ENCODE results near the gene TPPP2. TPM values are rescaled to one million over a fixed set of nuclear protein-coding genes. Genes with fewer than 3 reads are reported as not detected.

The TPPP2 gene
- total and polyA plus RNA-seq, 9 of the 15 experiments (the other 6 are each of a cell fraction or from before 2014, with no cell fraction given), result 0.18 TPM; not detected in 8

GRCh38 chr14:20996521-20996920 lies 33.5 kb upstream of the TPPP2 start:
- no peak overlapping the region for H3K4me2 ChIP-seq (ENCODE audit: insufficient read depth, low read length)
- no peaks in the 10 kb centered on the region for H4K20me1 ChIP-seq (replicated peaks; ENCODE audit: control insufficient read depth, insufficient read depth, low read length)
- intact Hi-C loops (cut with micrococcal nuclease) (no loop called here), in situ Hi-C loops (cut with MboI) (no loop called here)
- peaks cover 0 to 5% of the 10 kb centered on the region in 2 experiments; a peak in 2 of 5 replicates for H3K4me1 ChIP-seq (replicated peaks in 1 of 2; ENCODE audit: control insufficient read depth in 2 of 2, insufficient read depth in 2 of 2, low read length in 2 of 2)
- no peak overlapping the region for H3K4me3 ChIP-seq
- H3K36me3 ChIP-seq (ENCODE audit: control insufficient read depth, insufficient read depth, low read length), result peaks cover 51% of the 10 kb centered on the region
- no peaks in the 10 kb centered on the region for H3K9me1 ChIP-seq (ENCODE audit: control insufficient read depth, insufficient read depth, low read length)
- ChIA-PET CTCF (ENCODE audit: low intra/inter-chr PET ratio) (interaction anchor here (0.6 kb wide), 1 partner anchor 25 kb away, joined by 4 read pairs; no protein-coding TSS in a partner anchor), POLR2A (interaction anchor here (0.5 kb wide), 1 partner anchor 16 kb away, joined by 3 read pairs; no protein-coding TSS in a partner anchor)
- no peaks in the 10 kb centered on the region for H3K27me3 ChIP-seq (ENCODE audit: control insufficient read depth in 2 of 2, insufficient read depth in 2 of 2, low read length in 2 of 2)
- no peak overlapping the region for H3K27ac ChIP-seq (ENCODE audit: extremely low read depth, low read depth, low read length)
- BruUV-seq (replicated peaks), result no TSS peak
- peak overlapping the region in 1 of 2 experiments; percentile 52; a peak in 1 of 4 replicates for H3K9ac ChIP-seq (ENCODE audit: insufficient read depth in 1 of 2, low read depth in 2 of 2, low read length in 2 of 2)
- FAIRE-seq, result no peak
- WGBS (ENCODE audit: insufficient coverage, low coverage, missing lambda C conversion rate), result 91% methylated on average over 13 of the region's 14 CpGs
- H3K9me3 ChIP-seq (replicated peaks; ENCODE audit: control insufficient read depth, insufficient read depth, low read depth, low read length), result no peaks in the 10 kb centered on the region
- no peak for DNase-seq (ENCODE audit: extremely low read depth in 1 of 4, low spot score in 3 of 4)
- TF ChIP-seq FOXO4 (CRISPR knock-in tag; IDR thresholded peaks at IDR 0.05), result no peak
- no peak for TF ChIP-seq KAT2B (IDR thresholded peaks at IDR 0.05; ENCODE audit: low read depth, low read length)
- TF ChIP-seq DNMT1 (IDR thresholded peaks at IDR 0.05), result no peak
- ATAC-seq, result no peak
- no peak overlapping the region for H2AFZ ChIP-seq (ENCODE audit: low read depth, low read length)
- H3K79me2 ChIP-seq (ENCODE audit: control insufficient read depth, insufficient read depth, low read length), result peaks cover 6% of the 10 kb centered on the region

GRCh38 chr14:20997115-20997514 lies 32.9 kb upstream of the TPPP2 start:
- Histone ChIP-seq H3K9me3 (replicated peaks; ENCODE audit: control insufficient read depth, insufficient read depth, low read depth, low read length) (no peaks in the 10 kb centered on the region), H3K36me3 (ENCODE audit: control insufficient read depth, insufficient read depth, low read length) (peaks cover 45% of the 10 kb centered on the region), H3K27me3 (ENCODE audit: control insufficient read depth in 2 of 2, insufficient read depth in 2 of 2, low read length in 2 of 2) (no peaks in the 10 kb centered on the region), H2AFZ (ENCODE audit: low read depth, low read length) (no peak overlapping the region), H3K4me1 (replicated peaks in 1 of 2; ENCODE audit: control insufficient read depth in 2 of 2, insufficient read depth in 2 of 2, low read length in 2 of 2) (peaks cover 5% of the 10 kb centered on the region in 2 experiments; a peak in 3 of 5 replicates), H3K9ac (ENCODE audit: insufficient read depth in 1 of 2, low read depth in 2 of 2, low read length in 2 of 2) (no peak overlapping the region), H3K27ac (ENCODE audit: extremely low read depth, low read depth, low read length) (no peak overlapping the region), H3K4me2 (ENCODE audit: insufficient read depth, low read length) (no peak overlapping the region), H3K79me2 (ENCODE audit: control insufficient read depth, insufficient read depth, low read length) (peaks cover under 1% of the 10 kb centered on the region; the same call in 2 of the 3 replicates), H4K20me1 (replicated peaks; ENCODE audit: control insufficient read depth, insufficient read depth, low read length) (no peaks in the 10 kb centered on the region), H3K4me3 (no peak overlapping the region), H3K9me1 (ENCODE audit: control insufficient read depth, insufficient read depth, low read length) (no peaks in the 10 kb centered on the region)
- FAIRE-seq, result no peak
- 74% methylated on average over 3 of the region's 4 CpGs for WGBS (ENCODE audit: insufficient coverage, low coverage, missing lambda C conversion rate)
- ChIA-PET POLR2A (interaction anchor here (0.5 to 1.0 kb wide), 3 partner anchors 16 to 80 kb away, joined by 3 read pairs; no protein-coding TSS in a partner anchor), CTCF (ENCODE audit: low intra/inter-chr PET ratio) (no interaction called here)
- no TSS peak for BruUV-seq (replicated peaks)
- in situ Hi-C loops (cut with MboI), result no loop called here
- no peak for DNase-seq (ENCODE audit: extremely low read depth in 1 of 4, low spot score in 3 of 4)
- ATAC-seq, result no peak
- intact Hi-C loops (cut with micrococcal nuclease), result no loop called here
- TF ChIP-seq ATF7 (IDR thresholded peaks at IDR 0.05) (no peak), PTRF (tag; IDR thresholded peaks at IDR 0.05) (no peak), ZNF668 (CRISPR knock-in tag; IDR thresholded peaks at IDR 0.05) (no peak), SRSF3 (IDR thresholded peaks at IDR 0.05; ENCODE audit: insufficient read depth, low read length) (no peak), IFI16 (CRISPR knock-in tag; IDR thresholded peaks at IDR 0.05) (no peak), ZNF76 (CRISPR knock-in tag; IDR thresholded peaks at IDR 0.05; ENCODE audit: borderline replicate concordance) (no peak), SAFB2 (IDR thresholded peaks at IDR 0.05; ENCODE audit: borderline replicate concordance, low read depth, low read length, severe bottlenecking) (no peak), ZNF232 (CRISPR knock-in tag; IDR thresholded peaks at IDR 0.05) (no peak), ADNP (tag; IDR thresholded peaks at IDR 0.05) (no peak), ZNF224 (CRISPR knock-in tag; IDR thresholded peaks at IDR 0.05) (no peak), ZBTB17 (CRISPR knock-in tag; IDR thresholded peaks at IDR 0.05) (no peak)
- TF ChIP-seq, protein P1, sequence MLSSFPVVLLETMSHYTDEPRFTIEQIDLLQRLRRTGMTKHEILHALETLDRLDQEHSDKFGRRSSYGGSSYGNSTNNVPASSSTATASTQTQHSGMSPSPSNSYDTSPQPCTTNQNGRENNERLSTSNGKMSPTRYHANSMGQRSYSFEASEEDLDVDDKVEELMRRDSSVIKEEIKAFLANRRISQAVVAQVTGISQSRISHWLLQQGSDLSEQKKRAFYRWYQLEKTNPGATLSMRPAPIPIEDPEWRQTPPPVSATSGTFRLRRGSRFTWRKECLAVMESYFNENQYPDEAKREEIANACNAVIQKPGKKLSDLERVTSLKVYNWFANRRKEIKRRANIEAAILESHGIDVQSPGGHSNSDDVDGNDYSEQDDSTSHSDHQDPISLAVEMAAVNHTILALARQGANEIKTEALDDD (IDR thresholded peaks at IDR 0.05), result no peak

Data from K562 (cell line).